Measurements from ENCODE around the gene WDR20.
"Not testable (repeated sequence)": the region's sequence is repeated elsewhere in the genome, so short reads cannot be mapped to it uniquely, and the experiment has no call there.

Gene WDR20

DNA sequence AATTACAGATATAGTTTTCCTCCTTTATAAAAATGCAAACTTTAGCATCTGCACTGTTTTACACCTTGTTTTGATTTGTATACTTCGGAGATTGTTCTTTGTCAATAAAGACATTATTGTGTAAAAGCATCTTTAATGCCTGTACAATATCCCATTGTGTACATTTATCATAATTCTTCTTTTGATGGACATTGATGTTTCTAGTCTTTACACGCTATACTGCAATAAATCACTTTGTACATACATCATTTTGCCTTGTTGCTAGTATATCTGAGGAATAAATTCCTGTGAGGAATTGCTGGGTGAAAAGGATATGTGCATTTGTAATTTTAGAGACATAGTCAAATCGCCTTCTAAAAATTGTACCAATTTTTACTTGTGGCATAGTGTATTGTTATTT lies 30.4 kb downstream of the WDR20 start:
- no peak for DNase-seq

DNA sequence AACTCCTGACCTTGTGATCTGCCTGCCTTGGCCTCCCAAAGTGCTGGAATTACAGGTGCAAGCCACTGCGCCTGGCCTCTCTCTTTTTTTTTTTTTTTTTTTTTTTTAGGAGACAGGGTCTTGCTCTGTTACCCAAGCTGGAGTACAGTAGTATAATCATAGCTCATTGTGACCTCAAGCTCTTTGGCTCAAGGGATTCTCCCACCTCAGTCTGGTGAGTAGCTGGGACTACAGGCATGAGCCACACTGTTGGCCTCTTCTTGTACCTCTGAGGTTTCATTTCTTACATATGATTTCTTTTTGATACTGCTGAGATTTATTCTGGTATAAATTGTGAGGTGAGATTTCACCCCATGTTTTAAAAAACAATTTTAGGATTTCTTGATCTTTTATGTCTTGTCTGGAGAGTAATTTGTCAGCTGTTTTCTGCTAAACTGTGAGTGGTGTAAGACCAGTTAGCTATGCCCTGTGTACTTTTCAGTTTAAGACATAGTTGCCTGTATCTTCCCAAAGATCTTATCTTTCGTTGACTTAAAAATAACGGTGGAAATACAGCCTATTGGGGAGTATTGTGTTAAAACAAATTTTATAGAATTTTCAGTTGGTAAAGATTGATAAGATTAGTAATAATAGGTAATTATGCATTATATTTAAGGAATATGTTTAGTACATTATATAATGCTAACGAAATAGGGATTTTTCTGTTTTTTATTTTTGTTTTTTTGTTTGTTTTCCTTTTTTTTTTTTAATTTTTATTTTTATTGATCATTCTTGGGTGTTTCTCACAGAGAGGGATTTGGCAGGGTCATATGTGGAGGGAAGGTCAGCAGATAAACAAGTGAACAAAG lies 31.7 kb downstream of the WDR20 start:
- no peak for DNase-seq

DNA sequence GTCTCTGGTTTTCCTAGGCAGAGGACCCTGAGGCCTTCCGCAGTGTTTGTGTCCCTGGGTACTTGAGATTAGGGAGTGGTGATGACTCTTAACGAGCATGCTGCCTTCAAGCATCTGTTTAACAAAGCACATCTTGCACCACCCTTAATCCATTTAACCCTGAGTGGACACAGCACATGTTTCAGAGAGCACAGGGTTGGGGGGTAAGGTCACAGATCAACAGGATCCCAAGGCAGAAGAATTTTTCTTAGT lies 32.2 kb downstream of the WDR20 start:
- DNase-seq: not testable (repeated sequence)

DNA sequence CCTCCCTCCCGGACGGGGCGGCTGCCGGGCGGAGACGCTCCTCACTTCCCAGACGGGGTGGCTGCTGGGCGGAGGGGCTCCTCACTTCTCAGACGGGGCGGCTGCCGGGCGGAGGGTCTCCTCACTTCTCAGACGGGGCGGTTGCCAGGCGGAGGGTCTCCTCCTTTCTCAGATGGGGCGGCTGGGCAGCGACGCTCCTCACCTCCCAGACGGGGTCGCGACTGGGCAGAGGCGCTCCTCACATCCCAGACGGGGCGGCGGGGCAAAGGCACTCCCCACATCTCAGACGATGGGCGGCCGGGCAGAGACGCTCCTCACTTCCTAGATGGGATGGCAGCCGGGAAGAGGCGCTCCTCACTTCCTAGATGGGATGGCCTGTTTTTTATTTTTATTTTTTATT lies 33.0 kb downstream of the WDR20 start:
- DNase-seq: not testable (repeated sequence)

DNA sequence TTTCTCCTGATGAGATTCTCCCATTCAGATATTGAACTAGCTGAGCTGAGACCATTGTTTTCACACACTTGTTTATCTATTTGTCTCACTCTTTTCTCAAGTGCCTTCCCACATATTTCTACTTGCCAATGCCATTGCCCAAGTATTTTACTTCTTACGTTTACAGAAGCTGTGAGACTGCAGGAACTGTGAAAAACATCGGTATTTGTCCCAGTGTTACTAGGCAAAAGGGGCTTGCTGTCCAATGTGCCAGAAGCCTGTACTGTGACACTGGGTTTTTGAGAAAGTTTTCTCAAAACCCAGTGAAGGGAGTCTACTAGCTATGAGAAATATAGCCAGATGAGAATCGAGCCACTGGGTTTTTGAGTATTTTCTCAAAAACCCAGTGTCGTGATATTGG lies 37.5 kb downstream of the WDR20 start:
- no peak for DNase-seq

DNA sequence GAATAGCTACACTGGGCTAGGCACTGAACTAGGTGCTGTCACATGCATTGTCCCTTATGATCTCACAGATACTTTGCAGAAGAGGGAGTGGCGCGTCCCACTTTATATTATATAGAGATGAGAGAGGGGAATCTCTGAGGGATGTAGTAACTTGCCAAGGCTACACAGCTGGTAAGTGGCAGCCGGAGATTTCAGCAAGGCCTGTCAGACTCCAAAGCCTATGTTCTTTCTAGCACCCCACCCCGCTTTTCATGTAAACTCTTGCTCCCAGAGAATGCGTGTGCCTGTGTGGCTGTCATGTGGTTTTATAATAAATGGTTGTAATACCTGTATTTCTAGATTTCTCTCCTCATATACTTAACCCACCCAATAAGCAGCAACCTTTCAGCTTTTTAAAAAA lies 39.1 kb downstream of the WDR20 start:
- no peak for DNase-seq

DNA sequence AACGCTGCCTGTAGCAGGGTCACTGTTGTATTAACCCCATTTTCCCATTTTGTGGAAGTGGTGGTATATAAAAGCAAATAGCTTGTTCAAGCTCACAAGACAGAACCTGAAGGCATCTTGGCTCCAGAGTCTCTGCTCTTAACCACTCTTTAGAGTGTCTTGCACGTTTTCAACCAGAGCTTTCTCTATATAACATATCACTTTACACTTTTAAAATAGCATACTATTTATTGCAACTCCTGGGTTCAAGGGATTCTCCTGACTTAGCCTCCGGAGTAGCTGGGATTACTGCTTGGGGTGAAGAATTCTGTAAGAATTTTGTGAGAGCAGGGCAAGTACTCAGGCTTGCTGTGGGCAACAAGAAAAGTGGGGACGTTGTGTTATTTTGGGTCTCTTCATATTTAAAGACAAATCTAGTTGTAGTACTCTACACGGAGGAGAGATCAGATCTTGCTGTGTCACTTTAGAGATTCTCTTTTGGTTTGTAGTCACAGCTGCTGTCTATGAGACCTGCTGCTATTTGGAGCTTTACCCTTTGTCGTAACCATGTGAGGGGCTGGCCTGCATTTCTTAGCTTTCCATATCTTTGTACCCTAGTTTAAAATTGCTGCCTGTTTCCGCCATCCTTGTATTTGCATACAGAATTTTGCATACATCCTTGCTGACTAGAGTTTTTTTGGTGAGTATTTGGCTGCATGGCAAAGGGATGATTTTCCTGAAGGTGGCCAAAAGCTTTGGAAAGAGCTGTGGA lies 40.7 kb downstream of the WDR20 start:
- no peak for DNase-seq

DNA sequence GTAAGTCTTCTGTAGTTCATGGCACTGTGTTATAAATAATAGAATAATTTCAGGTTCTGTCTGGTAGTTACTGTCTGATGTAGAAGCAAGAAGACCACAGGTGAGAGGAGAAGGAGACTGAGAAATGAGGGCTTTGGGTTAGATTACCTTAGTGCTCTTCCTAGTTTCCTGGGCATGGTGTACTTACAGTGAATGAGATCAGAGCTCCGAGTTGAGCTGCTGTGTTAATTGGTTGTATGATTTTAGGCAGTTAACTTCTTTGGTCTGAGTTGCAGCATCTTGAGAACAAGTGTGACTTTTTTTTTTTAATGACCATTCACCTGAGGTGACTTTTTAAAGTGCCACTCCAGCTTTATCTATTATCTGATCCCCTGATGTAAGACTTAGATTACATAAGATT lies 41.5 kb downstream of the WDR20 start:
- no peak for DNase-seq

DNA sequence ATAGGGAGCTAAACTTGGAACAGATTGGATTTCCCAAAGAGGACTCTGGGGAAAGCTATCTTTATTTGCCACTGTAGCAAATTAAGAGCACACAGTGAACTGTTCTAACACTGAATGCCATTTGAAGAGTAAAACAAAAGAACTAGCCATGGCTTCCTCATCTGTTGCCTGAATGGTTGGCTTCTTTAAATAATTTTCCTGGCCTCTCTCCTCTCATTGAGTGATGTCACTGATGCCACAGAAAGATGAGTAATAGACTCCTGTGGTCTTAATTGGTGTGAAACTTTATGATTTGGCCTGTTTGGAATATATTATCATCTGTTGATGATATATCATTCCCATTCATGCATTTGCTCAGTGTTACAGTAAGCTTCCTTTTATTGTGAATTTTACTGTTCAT lies 42.5 kb downstream of the WDR20 start:
- DNase-seq: no peak

DNA sequence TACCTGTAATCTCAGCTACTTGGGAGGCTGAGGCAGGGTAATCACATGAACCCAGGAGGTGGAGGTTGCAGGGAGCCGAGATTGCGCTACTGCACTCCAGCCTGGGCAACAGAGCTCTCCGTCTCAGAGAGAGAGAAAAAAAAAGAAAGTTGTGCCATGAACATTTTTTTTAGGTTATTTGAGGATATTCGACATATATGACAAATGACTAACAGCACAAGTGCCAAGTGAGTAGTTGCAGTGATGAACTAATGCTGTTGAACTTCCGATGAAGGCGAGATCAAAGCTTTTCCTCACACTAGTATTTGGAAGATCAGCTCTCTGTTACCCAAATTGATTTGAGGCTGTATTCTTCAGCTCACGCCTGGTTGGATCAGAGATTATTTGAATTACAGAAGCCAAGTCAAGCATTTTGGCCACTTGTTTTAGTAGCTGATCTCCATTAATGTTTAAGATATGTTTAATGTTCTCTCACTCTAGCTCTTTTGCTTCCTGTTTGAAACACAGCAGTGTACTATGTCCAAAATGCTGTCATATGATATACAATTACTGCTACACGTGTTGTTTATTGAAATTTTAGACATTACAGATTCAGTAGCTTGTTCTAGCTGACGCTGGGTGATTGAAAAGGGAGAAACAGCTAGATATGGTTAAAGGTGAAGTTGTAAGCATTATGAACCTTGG lies 43.4 kb downstream of the WDR20 start:
- DNase-seq: no peak

DNA sequence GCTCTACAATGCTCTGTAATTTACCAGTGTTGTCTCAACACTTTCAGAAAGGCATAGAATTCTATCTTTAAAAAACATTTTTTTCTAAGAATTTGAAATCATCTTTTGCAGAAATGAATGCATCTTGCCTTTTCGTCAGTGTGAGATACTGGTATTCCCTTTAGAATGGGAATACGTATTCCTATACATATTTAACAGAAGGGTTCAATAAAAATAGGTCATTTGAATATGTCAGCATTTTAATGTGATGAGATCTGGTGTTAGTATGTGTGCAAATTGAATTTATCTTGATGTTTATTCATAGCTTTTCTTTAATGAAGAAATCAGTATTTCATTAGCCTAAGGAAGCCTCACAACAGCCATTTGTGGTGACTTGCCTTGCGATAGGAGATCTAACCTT lies 44.2 kb downstream of the WDR20 start:
- DNase-seq: no peak

DNA sequence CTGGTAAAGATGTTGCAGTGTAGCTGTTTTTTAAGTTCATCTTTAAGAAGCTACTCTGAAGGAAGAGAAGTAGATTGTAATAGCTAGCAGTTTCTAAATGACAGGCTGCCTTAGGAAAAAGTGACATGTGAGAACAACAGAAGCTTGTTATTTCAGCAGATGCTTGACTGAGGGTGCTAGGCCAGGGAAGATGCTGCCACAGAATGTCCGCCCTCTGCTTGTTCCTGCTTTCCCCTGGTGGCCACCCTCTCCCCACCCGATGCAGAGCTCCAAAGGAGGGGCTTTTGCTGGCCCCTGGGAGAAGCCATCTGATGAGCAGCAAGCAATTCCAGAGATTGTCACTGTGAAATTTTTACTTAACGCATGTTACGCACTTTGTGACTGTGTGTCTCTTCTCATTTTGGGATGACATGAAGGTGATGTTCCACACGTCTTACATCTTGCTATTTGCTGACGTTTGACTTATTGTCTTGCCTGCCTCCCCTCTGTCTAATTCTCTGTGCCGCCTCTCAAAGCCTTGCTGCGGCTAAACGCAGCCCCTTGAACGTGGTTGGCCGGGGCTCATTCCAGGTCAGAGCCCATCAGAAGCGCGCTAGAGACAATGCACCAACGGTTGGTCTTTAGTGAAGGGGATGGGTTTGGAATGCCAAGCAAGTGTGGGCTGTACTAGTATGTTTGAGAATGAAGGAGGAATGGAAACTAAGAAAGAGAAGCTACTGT lies 44.8 kb downstream of the WDR20 start:
- no peak for DNase-seq

DNA sequence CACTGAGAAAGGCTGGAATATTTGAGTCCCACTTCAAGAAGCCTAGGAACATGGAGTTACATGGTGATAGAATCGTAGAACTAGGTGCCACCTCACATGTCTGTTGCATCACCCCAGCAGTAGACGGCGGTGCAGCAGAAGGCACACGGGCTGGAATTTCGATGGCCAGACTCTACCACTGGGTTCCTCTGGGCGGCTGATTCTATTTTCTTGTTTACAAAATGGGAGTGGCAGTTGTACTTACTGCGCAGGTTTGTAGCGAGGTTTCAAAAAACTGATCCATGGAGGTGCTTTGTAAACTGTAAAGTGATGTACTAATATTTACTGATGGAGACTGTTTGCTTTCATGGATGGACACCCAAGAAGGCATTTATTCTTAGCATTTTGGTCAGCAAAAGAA lies 45.7 kb downstream of the WDR20 start:
- DNase-seq: no peak

DNA sequence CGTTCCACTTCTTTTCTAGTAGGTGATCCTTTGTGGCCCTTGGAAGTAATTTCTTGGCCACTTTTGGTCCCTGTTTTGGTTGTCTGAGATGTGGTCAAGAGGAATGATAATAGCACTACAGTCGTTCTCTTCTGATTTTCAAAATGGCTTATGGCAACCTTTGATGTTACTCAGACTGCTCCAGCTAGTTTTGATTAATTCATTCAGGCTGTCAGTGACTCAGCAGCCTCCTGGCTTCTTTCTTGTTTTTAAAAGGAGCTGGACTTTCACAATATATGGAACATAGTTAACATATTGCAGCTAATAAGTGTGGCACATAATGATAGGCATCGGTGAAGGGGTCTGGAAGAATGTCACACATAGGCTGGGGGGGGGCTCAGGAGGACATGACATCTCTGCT lies 47.3 kb downstream of the WDR20 start:
- no peak for DNase-seq

DNA sequence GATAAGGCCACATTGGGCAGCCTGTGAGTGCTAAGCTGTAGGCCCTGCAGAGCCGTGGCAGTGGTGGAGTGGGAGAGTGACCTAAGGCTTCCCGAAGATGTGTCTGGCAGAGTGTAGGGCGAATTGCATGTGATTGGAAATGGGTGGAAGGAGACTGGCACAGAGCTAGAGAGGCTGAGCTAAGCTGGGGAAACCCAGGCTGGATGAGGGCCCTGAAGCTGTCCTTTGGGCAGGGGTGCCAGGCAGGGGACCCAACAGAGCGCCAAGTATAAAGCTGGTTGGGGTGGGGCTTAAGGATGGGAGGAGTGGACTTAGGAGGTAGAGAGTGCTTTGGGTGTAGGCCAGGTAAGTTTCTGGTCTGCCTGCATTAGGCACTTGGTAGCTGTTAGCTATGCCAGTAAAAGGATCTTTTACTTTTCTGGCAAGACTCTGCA lies 47.9 kb downstream of the WDR20 start:
- no peak for DNase-seq

DNA sequence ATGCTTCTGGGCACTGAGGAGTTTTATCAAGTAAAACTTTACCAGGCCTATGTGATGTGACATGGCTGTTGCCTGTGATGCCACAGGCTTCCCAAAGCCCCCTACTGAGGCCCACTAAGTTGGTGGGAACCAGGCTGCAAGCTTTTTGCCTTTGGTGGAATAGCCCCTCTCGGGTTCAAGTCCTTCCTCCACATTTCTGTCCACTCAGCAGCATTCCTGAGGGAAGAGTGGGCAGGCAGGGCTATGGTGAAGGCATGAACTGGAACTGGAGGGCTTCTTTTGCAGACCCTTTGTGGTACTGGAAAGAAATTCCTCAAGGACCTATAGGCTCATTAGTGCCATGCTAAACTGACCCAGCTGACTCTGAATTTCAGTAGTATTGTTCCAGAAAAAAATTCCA lies 48.5 kb downstream of the WDR20 start:
- no peak for DNase-seq

DNA sequence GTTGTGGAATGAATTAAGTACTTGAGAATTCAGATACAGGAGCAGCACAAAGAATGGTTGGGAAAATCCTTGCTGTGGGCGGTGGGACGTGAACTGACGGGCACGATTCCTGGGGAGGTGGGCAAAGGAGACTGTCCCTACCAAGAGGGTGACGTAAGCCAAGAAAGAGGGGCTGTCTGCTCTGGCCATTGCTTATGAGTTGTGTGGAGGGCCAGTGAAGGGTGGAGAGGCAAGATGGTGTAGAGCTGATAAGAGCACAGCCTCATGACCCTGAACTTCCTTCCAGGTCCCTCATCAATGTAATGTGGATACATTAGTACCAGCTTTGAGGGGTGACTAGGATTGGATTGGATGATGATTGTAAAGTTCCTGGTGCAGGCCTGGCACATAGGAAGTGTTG lies 50.2 kb downstream of the WDR20 start:
- DNase-seq: no peak

DNA sequence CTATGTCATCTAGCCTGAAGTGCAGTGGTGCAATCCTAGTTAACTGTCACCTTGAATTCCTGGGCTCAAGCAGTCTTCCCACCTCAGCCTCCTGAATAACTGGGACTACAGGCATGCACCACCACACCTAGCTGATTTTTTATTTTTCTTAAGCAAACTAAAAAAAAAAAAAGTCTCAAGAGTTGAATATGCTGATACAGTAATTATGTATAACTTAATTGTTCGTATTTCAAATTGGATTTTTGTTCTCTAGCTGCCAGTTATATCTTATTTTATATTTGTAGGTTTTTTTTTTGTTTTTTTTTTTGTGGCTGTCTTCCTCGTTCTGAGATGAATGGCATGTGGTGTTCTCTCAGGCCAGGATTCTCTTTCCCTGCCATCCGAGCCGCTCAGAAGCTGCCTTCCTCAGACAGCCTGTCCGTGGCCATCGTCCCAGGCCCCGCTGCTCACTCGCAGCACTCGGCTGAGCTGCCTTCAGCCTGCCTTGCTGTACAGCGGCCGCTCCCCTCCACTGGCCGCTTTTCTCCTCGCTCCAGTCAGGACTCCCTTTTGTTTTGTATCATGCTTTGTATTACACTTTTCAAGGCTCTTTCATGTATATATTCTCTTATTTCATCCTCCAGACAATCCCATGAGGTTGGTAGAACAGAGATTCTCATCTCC lies 53.3 kb downstream of the WDR20 start:
- DNase-seq: no peak

DNA sequence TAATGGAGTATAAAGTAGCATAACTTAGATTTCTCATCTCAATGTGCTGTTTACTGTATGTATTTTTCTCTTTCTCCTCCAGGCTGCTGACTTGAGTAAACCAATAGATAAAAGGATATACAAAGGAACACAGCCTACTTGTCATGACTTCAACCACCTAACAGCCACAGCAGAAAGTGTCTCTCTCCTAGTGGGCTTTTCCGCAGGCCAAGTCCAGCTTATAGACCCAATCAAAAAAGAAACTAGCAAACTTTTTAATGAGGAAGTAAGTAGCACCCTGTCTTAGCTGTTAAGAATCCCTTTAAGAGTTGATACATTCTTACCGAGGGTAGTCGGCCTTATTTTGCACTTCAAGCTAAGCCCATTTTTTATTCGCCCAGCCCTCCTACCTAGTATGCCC lies 55.2 kb downstream of the WDR20 start:
- no peak for DNase-seq

DNA sequence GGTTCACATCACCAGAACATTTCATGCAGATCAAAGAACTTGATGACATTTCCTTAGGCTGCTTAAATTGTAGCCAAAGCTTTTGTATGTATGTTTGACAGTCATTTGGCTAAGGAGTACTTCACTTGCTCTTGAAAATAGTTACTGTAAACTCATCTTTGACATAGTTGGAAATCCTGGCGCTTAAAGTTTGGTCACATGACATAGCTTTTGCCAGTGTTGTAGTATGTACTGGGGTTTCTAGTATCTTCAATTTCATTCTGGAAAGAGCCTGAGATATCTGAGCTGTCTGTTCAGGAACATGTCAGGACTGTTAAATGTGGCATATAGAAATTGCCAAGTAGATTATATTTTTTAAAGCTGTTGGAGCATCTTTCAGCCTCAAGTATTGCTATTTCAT lies 55.7 kb downstream of the WDR20 start:
- no peak for DNase-seq

DNA sequence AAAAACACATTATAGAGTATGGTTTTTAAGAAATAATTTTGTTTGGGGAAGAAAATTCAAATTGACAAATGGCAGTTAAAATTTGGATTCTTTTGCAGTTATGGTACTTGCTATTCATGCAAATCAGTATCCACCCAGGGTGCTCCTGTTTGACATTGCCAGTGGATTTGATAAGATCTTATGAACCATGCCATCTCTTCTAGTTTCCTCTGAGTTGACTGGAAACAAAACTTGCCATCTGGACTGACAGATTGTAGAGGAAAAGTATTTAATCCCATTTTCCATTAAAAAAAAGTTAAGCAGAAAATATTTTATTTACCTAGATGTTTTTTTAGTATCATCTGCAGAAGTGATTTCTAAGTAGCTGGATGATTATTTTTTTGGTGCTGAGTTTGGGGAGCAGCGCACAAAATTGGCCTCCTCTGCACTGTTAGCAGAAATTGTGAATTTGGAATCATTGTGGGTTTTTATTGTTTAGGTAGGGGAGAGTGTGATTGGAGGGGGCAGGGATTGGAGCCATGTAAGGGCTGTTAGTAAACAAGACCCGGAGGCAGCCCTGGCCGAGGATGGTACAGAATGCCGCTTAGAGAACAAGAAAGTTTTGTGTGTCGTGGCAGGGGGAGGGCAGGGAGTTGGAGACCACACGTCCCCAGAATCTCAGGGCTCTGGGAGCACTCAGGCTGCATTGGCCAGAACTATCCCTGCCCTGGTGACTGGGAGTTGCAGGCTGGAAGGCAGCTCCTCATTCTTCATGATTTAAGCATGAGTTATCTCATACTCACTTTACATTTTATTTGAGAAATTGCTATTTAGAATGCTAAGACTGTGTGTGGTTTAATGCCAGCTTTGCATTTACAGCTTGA lies 56.6 kb downstream of the WDR20 start:
- no peak for DNase-seq

DNA sequence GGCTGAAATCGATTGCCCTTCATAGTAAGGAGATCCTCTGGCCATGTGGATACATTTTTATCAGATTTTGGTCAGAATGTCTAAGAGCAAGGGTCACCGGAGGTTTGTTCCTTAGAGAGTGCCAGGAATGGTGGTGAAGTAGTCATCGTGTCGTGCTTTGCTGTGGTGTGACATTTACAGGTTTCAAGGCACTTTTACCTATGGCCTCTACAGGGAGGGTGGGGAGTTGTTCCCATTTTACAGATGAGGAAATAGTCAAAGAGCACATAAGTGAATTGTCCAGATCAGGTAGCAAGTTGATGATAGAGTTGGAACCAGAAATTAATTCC lies 57.2 kb downstream of the WDR20 start:
- DNase-seq: no peak
